Smooth muscle cell of the brain vasculature (primary cell): ENCODE results near the gene NDNF.

ENCODE experiments used
- DNase-seq: peaks from one replicate; pipeline ENCODE4 v3.0.0-alpha.2; 2012; ENCODE audit warnings: low read depth, low spot score

NDNF gene

GRCh38 chr4:121072224-121073003 is at the start of gene NDNF:
NDNF (minus strand) TSS chr4:121072535; CDS start chr4:121045837, 26,698 bp downstream.
- no peak for DNase-seq

- DNase-seq, result no peak
Observed at GRCh38 chr4:121119715-121120114, 47.4 kb upstream of the NDNF start.

GRCh38 chr4:121118344-121118743 is 46.0 kb upstream of the NDNF start:
- DNase-seq, result no peak

- no peak for DNase-seq
Observed at GRCh38 chr4:121114756-121115155, 42.4 kb upstream of the NDNF start.

GRCh38 chr4:121112530-121112929 is 40.2 kb upstream of the NDNF start:
- no peak for DNase-seq

GRCh38 chr4:121108557-121108956 is 36.2 kb upstream of the NDNF start:
- no peak for DNase-seq

- no peak for DNase-seq
Observed at GRCh38 chr4:121107507-121107906, 35.2 kb upstream of the NDNF start.

- DNase-seq, result no peak
Observed at GRCh38 chr4:121100093-121100775, 27.9 kb upstream of the NDNF start.

GRCh38 chr4:121098266-121098665 is 25.9 kb upstream of the NDNF start:
- no peak for DNase-seq

- no peak for DNase-seq
Observed at GRCh38 chr4:121096629-121097028, 24.3 kb upstream of the NDNF start.

- DNase-seq, result no peak
Observed at GRCh38 chr4:121096191-121096590, 23.9 kb upstream of the NDNF start.

- no peak for DNase-seq
Observed at GRCh38 chr4:121094297-121094966, 22.1 kb upstream of the NDNF start.

- no peak for DNase-seq
Observed at GRCh38 chr4:121093261-121093660, 20.9 kb upstream of the NDNF start.

- DNase-seq, result no peak
Observed at GRCh38 chr4:121091941-121092340, 19.6 kb upstream of the NDNF start.

GRCh38 chr4:121088867-121089266 is 16.5 kb upstream of the NDNF start:
- DNase-seq, result no peak

GRCh38 chr4:121079376-121079775 is 7.0 kb upstream of the NDNF start:
- DNase-seq, result no peak

GRCh38 chr4:121077496-121077895 is 5.2 kb upstream of the NDNF start:
- no peak for DNase-seq

- DNase-seq, result no peak
Observed at GRCh38 chr4:121076416-121076815, 4.1 kb upstream of the NDNF start.

- no peak for DNase-seq
Observed at GRCh38 chr4:121073672-121074381, 1.5 kb upstream of the NDNF start.

- DNase-seq, result no peak
Observed at GRCh38 chr4:121073004-121073435, 685 bp upstream of the NDNF start.

GRCh38 chr4:121071640-121072223 is 603 bp downstream of the NDNF start:
- no peak for DNase-seq
